RWPE1 (cell line): ENCODE measurements around the gene TAX1BP3.

Source experiments
- CTCF ChIA-PET: fragments of 350-600 bp; sonication (Branson Sonifier 250); formaldehyde crosslinking; extraction: SDS; loops from one replicate; lab custom pipeline; 2021; lab: Yijun Ruan, JAX
- POLR2A ChIA-PET: fragments of 400-600 bp; formaldehyde crosslinking; extraction: SDS; loops from one replicate; lab custom pipeline; 2020; ENCODE audit warnings: antibody characterized with exemption; ENCODE audit not compliant: low non-redundant PET; lab: Yijun Ruan, JAX
- DNase-seq: peaks from one replicate; pipeline ENCODE4 v3.0.0; 2012; ENCODE audit warnings: low spot score
- H3K27ac ChIP-seq: fragments of 450-650 bp; 2 replicates; pipeline ENCODE4 v1.5.1; 2017
- CTCF ChIP-seq: fragments of 450-650 bp; conservative IDR thresholded peaks from 2 replicates; pipeline ENCODE4 v1.5.1; 2017; ENCODE audit warnings: low read depth, mild to moderate bottlenecking

TAX1BP3 gene

GRCh38 chr17:3626831-3627768, 41.3 kb downstream of the TAX1BP3 start:
- TF ChIP-seq CTCF = no peak
- no peak for DNase-seq
- ChIA-PET CTCF (interaction anchor here (0.6 kb wide), 3 partner anchors 15 to 175 kb away, joined by 3 to 5 read pairs (median 4); no protein-coding TSS in a partner anchor), POLR2A (interaction anchor here (0.8 kb wide), 1 partner anchor 9 kb away, joined by 3 read pairs; the partner anchor contains the start of genes CTNS and SHPK)
- H3K27ac ChIP-seq = no peak overlapping the region

GRCh38 chr17:3622977-3623594, 45.3 kb downstream of the TAX1BP3 start:
- CTCF ChIA-PET = no interaction called here

GRCh38 chr17:3621146-3621720, 47.1 kb downstream of the TAX1BP3 start:
- ChIA-PET CTCF (no interaction called here), POLR2A (no interaction called here)
- no peak for TF ChIP-seq CTCF
- no peak for DNase-seq
- no peak overlapping the region for H3K27ac ChIP-seq

More at GRCh38 chr17:3622977-3623594, 45.3 kb downstream of the TAX1BP3 start:
- DNase-seq = no peak
- no peak overlapping the region for H3K27ac ChIP-seq
- POLR2A ChIA-PET = no interaction called here
- TF ChIP-seq CTCF = no peak

- no peak for DNase-seq
- no peak for TF ChIP-seq CTCF
- POLR2A ChIA-PET = no interaction called here
- CTCF ChIA-PET = no interaction called here
- no peak overlapping the region for H3K27ac ChIP-seq
Measured at GRCh38 chr17:3615160-3615870, 53.1 kb downstream of the TAX1BP3 start.

- CTCF ChIA-PET = interaction anchor here (0.7 kb wide), 1 partner anchor 976 kb away, joined by 3 read pairs; no protein-coding TSS in a partner anchor
Measured at GRCh38 chr17:3613124-3613523, 55.3 kb downstream of the TAX1BP3 start.

More at GRCh38 chr17:3613124-3613523, 55.3 kb downstream of the TAX1BP3 start:
- POLR2A ChIA-PET = no interaction called here
- H3K27ac ChIP-seq = no peak overlapping the region
- DNase-seq = no peak
- no peak for TF ChIP-seq CTCF
